Measurements from ENCODE around the gene ROR1.

DNA sequence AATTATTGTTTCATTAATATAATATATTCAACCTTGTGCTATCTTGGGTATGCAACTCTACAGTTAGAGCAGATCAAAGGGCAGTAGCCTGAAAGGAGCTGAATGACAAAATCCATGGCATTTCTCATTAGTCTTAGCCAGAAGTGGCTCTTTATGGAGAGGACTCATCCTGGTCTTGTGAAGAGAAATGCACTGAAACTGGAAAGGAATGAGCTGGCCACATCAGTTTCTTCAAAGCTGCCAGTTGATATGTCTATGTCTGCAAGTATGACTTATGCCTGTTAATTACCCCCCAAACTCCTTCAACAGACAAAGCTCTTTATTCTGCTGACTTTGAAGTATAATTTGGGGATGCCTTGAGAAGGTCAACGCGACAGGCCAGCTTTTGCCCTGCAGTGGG lies 310.6 kb downstream of the ROR1 start:
- TF ChIP-seq POLR2A (IDR thresholded peaks at IDR 0.05; ENCODE audit: low read depth, low read length) = no peak
- TF ChIP-seq, protein P1, sequence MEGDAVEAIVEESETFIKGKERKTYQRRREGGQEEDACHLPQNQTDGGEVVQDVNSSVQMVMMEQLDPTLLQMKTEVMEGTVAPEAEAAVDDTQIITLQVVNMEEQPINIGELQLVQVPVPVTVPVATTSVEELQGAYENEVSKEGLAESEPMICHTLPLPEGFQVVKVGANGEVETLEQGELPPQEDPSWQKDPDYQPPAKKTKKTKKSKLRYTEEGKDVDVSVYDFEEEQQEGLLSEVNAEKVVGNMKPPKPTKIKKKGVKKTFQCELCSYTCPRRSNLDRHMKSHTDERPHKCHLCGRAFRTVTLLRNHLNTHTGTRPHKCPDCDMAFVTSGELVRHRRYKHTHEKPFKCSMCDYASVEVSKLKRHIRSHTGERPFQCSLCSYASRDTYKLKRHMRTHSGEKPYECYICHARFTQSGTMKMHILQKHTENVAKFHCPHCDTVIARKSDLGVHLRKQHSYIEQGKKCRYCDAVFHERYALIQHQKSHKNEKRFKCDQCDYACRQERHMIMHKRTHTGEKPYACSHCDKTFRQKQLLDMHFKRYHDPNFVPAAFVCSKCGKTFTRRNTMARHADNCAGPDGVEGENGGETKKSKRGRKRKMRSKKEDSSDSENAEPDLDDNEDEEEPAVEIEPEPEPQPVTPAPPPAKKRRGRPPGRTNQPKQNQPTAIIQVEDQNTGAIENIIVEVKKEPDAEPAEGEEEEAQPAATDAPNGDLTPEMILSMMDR (IDR thresholded peaks at IDR 0.05; ENCODE audit: extremely low read depth in 1 of 2, insufficient read depth in 1 of 2, low read depth in 1 of 2, low read length in 2 of 2) = no peak

Data from endothelial cell of umbilical vein (primary cell).